Measurements from ENCODE around the gene SIGMAR1.

The SIGMAR1 gene

DNA sequence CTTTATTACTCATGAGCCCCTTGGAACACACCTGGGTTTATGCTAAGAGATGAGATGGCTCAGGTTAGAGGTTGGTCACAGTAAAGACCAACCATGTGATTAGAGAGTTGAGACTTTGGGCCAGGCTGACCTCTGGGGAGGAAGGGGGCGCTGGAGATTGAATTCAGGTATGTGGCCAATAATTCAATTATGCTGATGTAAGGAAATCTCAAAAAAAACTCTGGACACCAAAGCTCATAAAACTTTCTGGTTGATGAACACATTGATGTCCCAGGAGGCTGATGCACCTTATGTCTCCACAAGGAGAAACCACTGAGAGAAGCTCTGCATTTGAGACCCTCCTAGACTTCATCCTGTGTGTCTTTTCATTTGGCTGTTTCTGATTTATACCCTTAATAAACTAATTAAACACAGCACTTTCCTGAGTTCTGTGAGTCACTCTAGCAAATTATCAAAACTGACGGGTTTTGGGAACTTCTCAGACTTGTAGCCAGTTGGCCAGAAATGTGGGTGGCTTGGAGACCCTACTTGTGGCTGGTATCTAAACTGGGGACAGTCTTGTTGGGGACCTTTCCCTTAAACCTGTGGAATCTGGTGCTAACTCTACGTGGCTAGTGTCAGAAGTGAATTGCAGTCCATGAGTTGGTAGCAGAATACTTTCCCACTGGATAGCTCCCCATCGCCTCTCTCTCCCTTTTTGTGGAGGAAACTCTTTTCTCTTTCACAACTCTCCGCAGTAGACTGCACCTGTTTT, 32.4 kb upstream of the SIGMAR1 start:
- Histone ChIP-seq H3K27ac (ENCODE audit: insufficient read depth, low read depth, low read length, poor library complexity, severe bottlenecking) (no peak overlapping the region), H3K36me3 (ENCODE audit: control insufficient read depth, insufficient read depth, low read length) (no peaks in the 10 kb centered on the region), H3K4me1 (ENCODE audit: control insufficient read depth, insufficient read depth, low read length) (no peaks in the 10 kb centered on the region), H3K9me3 (ENCODE audit: control insufficient read depth, low read length) (no peaks in the 10 kb centered on the region), H3K4me3 (ENCODE audit: insufficient read depth, low read depth, low read length) (no peak overlapping the region), H3K27me3 (ENCODE audit: control insufficient read depth, insufficient read depth, low read length, poor library complexity, severe bottlenecking) (no peaks in the 10 kb centered on the region)
- WGBS, 2 experiments: 87 to 92% methylated on average over 5 of the region's 5 CpGs

DNA sequence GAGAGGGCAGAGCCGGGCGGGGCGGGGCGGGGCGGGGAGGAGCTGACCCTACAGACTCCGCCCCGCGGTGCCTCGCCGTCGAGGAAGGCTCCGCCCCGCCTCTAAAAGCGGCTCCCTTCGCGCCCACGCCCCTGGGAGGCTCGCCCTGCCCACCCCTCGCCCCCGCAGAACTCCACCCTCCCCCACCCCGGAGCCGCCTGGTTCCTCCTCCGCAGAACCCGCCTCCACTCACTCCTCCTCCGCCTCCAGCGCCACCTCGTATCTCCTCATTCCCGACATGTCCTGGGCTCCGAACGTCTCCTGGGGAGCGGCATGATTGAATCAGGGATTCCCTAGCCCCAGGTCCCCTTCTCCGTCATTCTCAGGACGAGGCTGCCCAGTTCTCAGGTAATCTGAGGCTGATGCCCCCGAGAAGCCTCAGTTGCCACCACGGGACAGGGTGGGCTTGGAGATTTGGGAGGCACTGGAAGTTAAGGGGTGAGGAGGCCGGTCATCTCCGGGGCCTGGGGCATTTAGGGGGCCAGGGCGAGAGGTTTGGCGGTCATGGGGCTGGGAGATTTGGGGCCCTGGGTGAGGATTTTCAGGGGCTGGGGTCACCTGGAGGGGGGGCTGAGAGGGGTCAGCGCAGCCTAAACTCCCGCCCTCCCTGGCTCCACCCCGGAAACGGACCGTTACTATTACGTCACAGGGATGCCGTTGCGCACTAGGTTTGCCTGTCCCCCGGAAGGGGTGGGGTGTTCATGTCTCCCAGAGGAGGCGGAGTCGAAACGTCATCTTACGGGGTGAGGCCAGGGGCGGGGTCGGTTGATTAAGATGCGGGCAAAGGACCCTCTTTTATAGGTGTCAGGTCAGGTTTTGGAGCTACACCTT, 28.0 kb upstream of the SIGMAR1 start:
- WGBS, 2 experiments: 0 to 1% methylated on average over 54 of the region's 55 CpGs
- Histone ChIP-seq H3K4me3 (ENCODE audit: insufficient read depth, low read depth, low read length) (peak overlapping the region; percentile 95), H3K4me1 (ENCODE audit: control insufficient read depth, insufficient read depth, low read length) (no peaks in the 10 kb centered on the region), H3K27me3 (ENCODE audit: control insufficient read depth, insufficient read depth, low read length, poor library complexity, severe bottlenecking) (no peaks in the 10 kb centered on the region), H3K36me3 (ENCODE audit: control insufficient read depth, insufficient read depth, low read length) (no peaks in the 10 kb centered on the region), H3K27ac (ENCODE audit: insufficient read depth, low read depth, low read length, poor library complexity, severe bottlenecking) (peak overlapping the region; percentile 95), H3K9me3 (ENCODE audit: control insufficient read depth, low read length) (no peaks in the 10 kb centered on the region)

DNA sequence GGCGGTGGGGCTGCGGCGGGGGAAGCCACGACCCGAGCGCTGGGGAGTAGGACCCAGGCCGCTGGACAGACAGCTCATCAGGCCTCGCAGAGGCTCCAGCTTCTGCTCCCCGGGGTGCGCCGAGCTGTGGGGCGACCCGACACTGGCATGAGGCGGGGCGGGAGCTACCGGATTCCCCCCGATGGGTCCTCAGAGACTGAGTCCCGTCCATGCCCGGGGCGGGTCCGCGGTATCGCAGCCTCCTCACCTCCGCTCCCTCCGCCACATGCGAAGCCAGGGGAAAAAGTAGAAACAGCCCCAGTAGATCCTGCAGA, 27.4 kb upstream of the SIGMAR1 start:
- H3K27me3 ChIP-seq (ENCODE audit: control insufficient read depth, insufficient read depth, low read length, poor library complexity, severe bottlenecking): no peaks in the 10 kb centered on the region
- H3K27ac ChIP-seq (ENCODE audit: insufficient read depth, low read depth, low read length, poor library complexity, severe bottlenecking): no peak overlapping the region
- WGBS, 2 experiments: 1% methylated on average over 26 of the region's 26 CpGs
- H3K9me3 ChIP-seq (ENCODE audit: control insufficient read depth, low read length): no peaks in the 10 kb centered on the region
- peak overlapping the region; percentile 95 for H3K4me3 ChIP-seq (ENCODE audit: insufficient read depth, low read depth, low read length)
- H3K36me3 ChIP-seq (ENCODE audit: control insufficient read depth, insufficient read depth, low read length): no peaks in the 10 kb centered on the region
- no peaks in the 10 kb centered on the region for H3K4me1 ChIP-seq (ENCODE audit: control insufficient read depth, insufficient read depth, low read length)

DNA sequence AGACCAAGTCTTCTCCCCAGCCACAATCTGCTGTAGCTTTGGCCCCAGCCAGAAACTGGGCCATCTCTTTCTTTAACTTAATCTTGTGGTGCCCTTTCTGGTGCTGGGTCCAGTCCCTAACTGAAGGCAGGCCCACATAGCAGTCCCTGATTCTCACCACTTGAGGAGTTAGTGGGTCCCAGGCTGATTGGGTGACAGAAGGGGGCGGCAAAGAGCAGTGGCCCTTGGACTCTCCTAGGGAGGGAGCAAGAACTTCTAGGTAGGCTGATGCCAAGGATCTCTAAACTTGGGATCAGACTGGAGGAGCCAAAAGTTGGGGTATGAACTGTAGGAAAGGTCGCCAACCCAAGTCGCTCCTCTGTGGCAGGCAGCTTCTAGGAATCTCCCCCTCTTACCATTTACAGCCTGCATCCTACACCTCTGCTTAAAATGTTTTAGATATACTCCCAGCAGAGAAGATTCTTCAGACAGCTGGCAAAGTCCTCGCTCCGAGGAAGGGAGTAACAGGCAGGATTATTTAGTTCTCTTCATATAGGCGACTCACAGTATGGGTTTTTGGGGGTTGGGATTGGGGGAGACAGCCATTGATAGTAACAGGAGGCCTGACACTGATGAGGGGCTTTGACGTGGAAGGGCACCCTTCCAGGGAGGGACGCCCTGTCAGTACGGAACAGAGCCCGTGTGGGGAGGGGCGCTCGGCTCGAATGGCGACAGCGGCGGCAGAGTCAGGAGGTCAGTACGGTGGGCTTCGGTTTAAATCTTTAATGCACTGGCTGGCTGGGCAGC, 26.9 kb upstream of the SIGMAR1 start:
- no peak overlapping the region for H3K27ac ChIP-seq (ENCODE audit: insufficient read depth, low read depth, low read length, poor library complexity, severe bottlenecking)
- H3K9me3 ChIP-seq (ENCODE audit: control insufficient read depth, low read length): no peaks in the 10 kb centered on the region
- WGBS, 2 experiments: 4% methylated on average over 18 of the region's 18 CpGs
- peak overlapping the region; percentile 95 for H3K4me3 ChIP-seq (ENCODE audit: insufficient read depth, low read depth, low read length)
- H3K36me3 ChIP-seq (ENCODE audit: control insufficient read depth, insufficient read depth, low read length): no peaks in the 10 kb centered on the region
- no peaks in the 10 kb centered on the region for H3K4me1 ChIP-seq (ENCODE audit: control insufficient read depth, insufficient read depth, low read length)
- H3K27me3 ChIP-seq (ENCODE audit: control insufficient read depth, insufficient read depth, low read length, poor library complexity, severe bottlenecking): no peaks in the 10 kb centered on the region

DNA sequence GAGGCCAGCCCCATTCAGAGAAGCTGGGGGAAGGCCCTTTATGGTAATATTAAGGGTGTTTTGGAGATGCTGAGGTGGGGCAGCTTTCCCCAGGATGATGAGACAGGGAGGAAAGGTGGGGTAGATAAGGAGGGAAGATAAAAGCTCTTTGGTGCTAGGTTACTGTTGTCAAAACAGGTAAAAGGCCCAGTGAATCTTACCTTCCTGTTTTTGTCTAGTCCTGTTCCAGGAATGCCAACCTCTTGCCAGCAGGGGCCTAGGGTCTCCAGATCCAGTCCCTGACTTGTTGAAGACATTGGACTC, 25.7 kb upstream of the SIGMAR1 start:
- H3K4me1 ChIP-seq (ENCODE audit: control insufficient read depth, insufficient read depth, low read length): no peaks in the 10 kb centered on the region
- no peaks in the 10 kb centered on the region for H3K9me3 ChIP-seq (ENCODE audit: control insufficient read depth, low read length)
- H3K27ac ChIP-seq (ENCODE audit: insufficient read depth, low read depth, low read length, poor library complexity, severe bottlenecking): no peak overlapping the region
- no peak overlapping the region for H3K4me3 ChIP-seq (ENCODE audit: insufficient read depth, low read depth, low read length)
- no peaks in the 10 kb centered on the region for H3K27me3 ChIP-seq (ENCODE audit: control insufficient read depth, insufficient read depth, low read length, poor library complexity, severe bottlenecking)
- no peaks in the 10 kb centered on the region for H3K36me3 ChIP-seq (ENCODE audit: control insufficient read depth, insufficient read depth, low read length)

DNA sequence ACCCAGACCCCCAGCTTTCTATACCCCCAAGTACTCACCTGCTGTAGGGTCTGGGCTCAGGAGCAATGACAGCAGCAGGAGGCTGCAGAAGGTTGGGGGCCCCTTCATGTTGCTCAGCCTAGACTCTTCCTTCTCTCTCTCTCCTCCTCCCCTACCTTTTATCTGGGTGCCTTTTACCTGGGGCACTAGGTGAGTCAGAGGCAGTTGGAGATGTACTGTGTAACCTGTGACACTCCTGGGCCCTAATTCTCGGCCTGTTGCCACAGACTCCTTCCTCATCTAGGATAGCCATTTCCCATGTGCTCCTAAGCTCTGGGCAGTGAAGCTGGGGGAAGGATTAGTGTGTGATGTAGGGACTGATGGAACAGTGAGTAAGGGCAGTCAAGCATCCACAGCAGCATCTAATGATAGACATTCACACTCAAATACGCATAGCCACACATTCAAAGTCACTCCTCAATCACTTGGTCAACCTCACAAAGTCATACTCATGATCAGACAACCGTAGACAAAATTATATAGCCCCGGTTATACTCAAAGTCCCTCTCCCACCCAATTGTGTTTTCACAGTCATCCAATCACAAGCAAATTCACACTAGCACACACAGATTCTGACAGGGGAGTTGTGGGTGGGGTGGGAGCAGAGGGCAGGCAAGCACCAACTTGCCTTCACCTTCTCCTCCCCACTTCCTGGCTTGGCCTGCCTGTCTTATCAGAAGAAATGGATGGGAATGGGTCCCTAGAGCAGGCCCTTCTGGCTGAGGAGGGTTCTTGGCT, 25.1 kb upstream of the SIGMAR1 start, which contains the start of gene CCL27:
TSS of gene CCL27 (minus strand) at position 132 of the 777 bp plus-strand sequence. CDS start at position 108, 24 bp downstream.
- H3K27me3 ChIP-seq (ENCODE audit: control insufficient read depth, insufficient read depth, low read length, poor library complexity, severe bottlenecking): no peaks in the 10 kb centered on the region
- 93% methylated on average over 4 of the region's 4 CpGs for WGBS, 2 experiments
- no peak within 1 kb of the TSS for H3K27ac ChIP-seq (ENCODE audit: insufficient read depth, low read depth, low read length, poor library complexity, severe bottlenecking)
- H3K9me3 ChIP-seq (ENCODE audit: control insufficient read depth, low read length): no peaks in the 10 kb centered on the region
- no peaks in the 10 kb centered on the region for H3K36me3 ChIP-seq (ENCODE audit: control insufficient read depth, insufficient read depth, low read length)
- H3K4me3 ChIP-seq (ENCODE audit: insufficient read depth, low read depth, low read length): no peak within 1 kb of the TSS
- no peaks in the 10 kb centered on the region for H3K4me1 ChIP-seq (ENCODE audit: control insufficient read depth, insufficient read depth, low read length)

DNA sequence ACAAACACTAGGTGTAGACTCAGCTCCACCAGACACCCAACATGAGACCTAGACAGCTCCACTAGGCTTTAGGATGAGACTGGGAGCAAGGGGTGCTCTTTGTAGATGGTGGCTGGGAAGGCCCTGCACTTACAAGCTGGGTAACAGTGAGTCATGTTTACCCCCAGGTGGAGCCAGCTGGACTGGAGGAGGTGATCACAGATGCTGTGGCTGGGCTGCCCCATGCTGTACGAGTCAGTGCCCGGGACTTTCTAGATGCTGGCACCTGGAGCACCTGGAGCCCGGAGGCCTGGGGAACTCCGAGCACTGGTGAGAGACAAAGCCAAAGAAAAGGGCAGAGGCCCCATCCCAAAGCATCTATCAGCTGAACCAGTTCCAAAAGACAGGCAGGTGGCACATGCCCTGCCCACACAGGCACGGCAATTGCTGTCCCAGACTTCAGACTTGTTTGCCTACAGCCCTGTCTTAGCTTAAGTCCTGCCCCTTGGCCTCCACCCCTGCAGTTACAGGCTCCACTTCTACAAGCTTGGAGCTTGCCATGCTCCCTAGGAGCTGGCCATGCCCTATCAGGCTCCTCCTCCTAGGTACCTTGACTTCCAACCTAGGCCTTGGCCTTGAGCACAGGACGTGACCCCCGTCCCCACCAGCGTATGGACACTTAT, 22.1 kb upstream of the SIGMAR1 start:
- no peaks in the 10 kb centered on the region for H3K36me3 ChIP-seq (ENCODE audit: control insufficient read depth, insufficient read depth, low read length)
- peaks cover under 1% of the 10 kb centered on the region for H3K4me1 ChIP-seq (ENCODE audit: control insufficient read depth, insufficient read depth, low read length)
- no peaks in the 10 kb centered on the region for H3K27me3 ChIP-seq (ENCODE audit: control insufficient read depth, insufficient read depth, low read length, poor library complexity, severe bottlenecking)
- H3K27ac ChIP-seq (ENCODE audit: insufficient read depth, low read depth, low read length, poor library complexity, severe bottlenecking): no peak overlapping the region
- no peaks in the 10 kb centered on the region for H3K9me3 ChIP-seq (ENCODE audit: control insufficient read depth, low read length)
- WGBS, 2 experiments: 94 to 95% methylated on average over 8 of the region's 8 CpGs
- H3K4me3 ChIP-seq (ENCODE audit: insufficient read depth, low read depth, low read length): no peak overlapping the region

DNA sequence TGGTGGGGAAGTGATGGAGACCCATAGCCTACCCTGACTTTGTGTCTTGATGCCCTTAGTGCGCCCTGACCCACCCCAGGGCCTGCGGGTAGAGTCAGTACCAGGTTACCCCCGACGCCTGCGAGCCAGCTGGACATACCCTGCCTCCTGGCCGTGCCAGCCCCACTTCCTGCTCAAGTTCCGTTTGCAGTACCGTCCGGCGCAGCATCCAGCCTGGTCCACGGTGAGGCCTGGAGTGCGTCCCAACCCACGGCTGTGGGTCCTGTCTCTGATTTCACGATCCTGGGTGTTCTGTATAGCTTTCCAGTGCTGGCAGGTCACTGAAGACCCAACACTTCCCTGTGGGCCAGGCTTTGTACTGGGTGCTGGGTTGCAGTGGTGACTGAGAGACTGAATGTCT, 20.9 kb upstream of the SIGMAR1 start:
- H3K27ac ChIP-seq (ENCODE audit: insufficient read depth, low read depth, low read length, poor library complexity, severe bottlenecking): no peak overlapping the region
- WGBS, 2 experiments: 94 to 95% methylated on average over 14 of the region's 14 CpGs
- no peaks in the 10 kb centered on the region for H3K27me3 ChIP-seq (ENCODE audit: control insufficient read depth, insufficient read depth, low read length, poor library complexity, severe bottlenecking)
- no peaks in the 10 kb centered on the region for H3K36me3 ChIP-seq (ENCODE audit: control insufficient read depth, insufficient read depth, low read length)
- H3K4me1 ChIP-seq (ENCODE audit: control insufficient read depth, insufficient read depth, low read length): peaks cover 14% of the 10 kb centered on the region
- no peaks in the 10 kb centered on the region for H3K9me3 ChIP-seq (ENCODE audit: control insufficient read depth, low read length)
- H3K4me3 ChIP-seq (ENCODE audit: insufficient read depth, low read depth, low read length): no peak overlapping the region

DNA sequence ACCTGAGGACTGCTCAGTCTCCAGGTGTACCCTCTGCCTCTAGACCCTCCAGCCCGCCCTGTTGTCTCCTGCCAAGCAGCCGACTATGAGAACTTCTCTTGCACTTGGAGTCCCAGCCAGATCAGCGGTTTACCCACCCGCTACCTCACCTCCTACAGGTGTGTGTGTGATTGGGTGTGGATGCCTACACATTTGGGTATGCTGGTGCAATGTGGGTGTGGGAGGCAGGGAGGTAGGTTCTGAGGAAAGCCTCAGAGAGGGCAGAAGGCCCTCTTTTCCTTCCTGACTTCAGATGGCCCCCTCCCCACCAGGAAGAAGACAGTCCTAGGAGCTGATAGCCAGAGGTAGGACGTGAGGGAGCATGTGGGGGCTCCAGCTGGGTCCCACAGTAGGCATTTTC, 19.4 kb upstream of the SIGMAR1 start:
- Histone ChIP-seq H3K4me3 (ENCODE audit: insufficient read depth, low read depth, low read length) (no peak overlapping the region), H3K9me3 (ENCODE audit: control insufficient read depth, low read length) (no peaks in the 10 kb centered on the region), H3K4me1 (ENCODE audit: control insufficient read depth, insufficient read depth, low read length) (peaks cover 28% of the 10 kb centered on the region), H3K27me3 (ENCODE audit: control insufficient read depth, insufficient read depth, low read length, poor library complexity, severe bottlenecking) (no peaks in the 10 kb centered on the region), H3K36me3 (ENCODE audit: control insufficient read depth, insufficient read depth, low read length) (no peaks in the 10 kb centered on the region), H3K27ac (ENCODE audit: insufficient read depth, low read depth, low read length, poor library complexity, severe bottlenecking) (no peak overlapping the region)
- WGBS, 2 experiments: 91 to 92% methylated on average over 5 of the region's 5 CpGs

Measured in ectodermal cell (in vitro differentiated cells).